G401.6 (cell line): Measurements from ENCODE around the gene PDLIM4.

Source experiments
- FAIRE-seq: peaks from 2 replicates; lab custom pipeline; 2012; peaks lifted over from hg19 to GRCh38; lab: Jason Lieb, UNC

Gene PDLIM4

DNA sequence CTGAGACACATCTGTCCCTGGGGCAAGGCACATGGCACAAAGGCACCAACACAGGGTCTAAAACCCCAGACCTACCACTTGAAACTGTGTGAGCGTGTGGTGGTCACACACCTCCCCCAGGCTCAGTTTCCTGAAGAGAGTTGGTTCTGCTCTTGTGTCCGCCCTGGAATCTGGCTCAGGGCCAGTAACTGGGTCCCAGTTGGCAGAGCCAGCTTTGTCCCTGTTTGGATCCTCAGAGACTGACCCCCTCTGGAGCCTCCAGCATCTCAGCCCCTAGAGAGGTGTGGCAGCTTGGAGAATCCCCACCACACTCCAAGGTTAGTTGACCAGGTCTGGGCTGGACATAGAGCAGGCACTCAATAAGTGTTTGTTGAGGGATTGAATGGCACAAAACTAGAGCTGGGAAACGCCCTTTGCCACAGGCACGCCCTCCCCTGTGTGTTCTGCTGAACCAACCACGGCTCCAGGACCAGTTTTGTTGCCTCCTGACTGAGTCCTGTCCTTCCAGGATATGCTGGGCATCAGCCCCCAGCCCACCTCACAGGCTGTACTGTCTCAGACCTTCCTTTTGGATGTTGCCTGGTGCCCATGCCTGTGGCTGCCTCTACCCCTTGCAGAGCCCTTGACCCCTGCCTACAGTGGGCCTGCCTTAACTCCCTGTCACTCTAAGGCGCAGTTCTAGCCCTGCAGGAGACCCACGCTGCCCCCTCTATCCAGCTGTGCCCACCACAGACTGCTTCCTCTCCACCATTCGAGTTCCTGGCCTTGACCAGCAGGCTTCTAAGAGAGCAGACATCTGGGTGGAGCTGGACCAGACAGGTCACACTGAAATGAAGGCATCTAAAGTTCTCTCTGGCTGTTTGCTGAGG is 3.8 kb upstream of the PDLIM4 start:
- FAIRE-seq = no peak

DNA sequence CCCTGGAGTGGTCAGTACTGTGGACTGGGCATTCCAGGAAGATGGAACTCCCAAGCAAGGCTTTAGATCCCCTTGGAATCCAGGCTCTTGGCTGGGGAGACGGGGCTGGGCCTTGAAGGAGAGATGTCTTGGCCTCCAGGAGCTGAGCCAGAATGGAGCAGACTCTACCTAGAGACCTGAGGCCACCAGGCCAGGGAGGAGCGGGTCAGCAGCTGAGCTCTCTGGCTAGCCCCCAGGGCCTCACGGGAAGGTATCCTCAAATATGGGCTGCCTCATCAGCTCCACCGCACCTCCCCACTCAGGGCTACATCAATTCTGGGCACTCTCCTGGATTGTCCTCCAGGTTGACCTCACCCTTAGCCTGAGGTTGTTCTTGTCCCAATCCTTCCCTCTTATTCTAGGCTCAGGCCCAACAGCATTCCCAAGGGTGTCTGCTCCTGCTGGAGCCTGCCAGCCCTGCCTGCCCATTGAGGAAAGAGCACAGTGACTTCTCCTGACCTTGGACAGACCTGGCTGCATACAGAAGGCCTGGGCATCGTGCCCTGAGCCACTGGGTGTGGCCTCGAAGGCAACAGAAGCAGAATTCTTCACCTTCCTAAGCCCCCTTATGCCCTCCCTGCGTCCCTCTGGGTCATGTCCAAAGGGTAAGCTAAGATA is 3.0 kb upstream of the PDLIM4 start:
- FAIRE-seq = no peak

DNA sequence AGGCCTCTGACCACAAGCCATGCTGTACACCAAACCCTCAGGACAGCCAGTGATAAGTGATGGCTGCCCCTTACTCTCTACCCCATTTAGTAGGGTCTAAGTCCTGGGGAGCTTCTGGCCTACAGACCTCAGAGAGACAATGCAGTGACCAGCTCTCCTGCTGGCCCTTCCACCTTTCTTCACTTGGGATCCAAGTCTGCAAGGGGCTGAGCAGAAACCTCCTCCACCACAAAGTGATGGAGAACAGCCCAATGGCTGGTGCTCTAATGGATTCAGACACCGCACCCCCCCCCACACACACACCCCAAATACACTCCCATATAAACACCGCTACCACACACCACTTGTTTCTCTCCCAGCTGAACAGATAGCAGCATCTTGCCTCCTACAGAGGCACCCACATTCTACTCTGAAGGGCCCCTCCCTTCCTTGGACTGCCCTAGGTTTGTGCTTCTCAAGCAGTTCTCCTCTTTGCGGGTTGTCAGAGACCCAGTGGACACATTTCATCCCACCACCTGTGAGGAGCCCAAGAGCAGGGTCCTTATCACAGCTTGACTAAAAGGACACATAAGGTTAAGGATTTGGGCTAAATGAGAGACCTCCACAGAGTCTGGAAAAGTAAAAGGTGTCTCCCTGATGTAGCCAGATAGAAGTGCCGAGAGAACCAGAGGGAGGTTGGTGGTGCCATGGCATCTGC is 1.3 kb upstream of the PDLIM4 start:
- no peak for FAIRE-seq

GRCh38 chr5:132256783-132257130 is 739 bp upstream of the PDLIM4 start:
- no peak for FAIRE-seq

DNA sequence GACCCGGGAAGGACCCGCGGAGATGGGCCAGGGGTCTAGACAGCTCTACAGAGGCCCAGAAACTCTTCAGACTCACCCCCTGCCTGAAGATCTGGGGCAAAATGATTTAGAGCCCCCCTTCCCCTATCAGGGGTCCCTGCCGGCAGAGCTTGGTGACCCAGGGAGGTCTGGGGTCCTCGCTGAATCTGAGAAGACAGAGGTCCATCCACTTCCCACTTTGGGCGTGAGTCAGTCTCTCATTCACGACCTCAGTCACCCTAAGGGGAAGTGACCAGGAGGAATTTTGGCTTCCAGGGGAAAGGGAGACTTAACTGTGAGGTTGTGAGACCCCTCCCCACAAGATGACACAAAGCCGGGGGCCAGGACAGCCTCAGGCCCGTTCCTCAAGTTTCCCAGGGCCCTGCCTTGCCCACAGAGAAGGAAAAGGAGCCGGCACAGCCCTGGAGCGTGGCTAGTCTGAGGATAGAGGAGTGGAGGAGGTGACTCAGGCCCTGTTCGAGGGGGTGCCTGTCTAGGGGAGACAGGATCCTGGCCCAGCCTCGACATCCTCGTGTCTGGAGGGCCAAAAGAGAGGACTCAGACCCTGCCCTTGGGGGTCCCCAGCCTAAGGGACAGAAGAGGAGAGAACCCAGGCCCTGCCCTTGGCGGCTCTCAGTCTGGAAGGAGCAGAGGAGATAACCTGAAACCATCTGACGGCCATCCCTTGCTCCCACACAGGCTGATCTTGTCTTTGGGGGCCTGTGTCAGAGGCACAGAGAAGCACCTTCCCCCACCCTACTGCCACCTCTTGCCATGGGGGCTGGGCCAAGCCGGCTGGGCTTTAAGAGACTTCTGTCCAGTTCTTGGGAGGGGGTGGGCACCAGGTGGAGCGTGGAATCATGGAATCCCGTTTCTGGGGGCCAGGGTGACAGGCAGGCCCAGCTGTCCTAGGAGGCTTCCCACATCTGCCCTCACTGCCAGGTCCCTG is 889 bp downstream of the PDLIM4 start:
- no peak for FAIRE-seq

DNA sequence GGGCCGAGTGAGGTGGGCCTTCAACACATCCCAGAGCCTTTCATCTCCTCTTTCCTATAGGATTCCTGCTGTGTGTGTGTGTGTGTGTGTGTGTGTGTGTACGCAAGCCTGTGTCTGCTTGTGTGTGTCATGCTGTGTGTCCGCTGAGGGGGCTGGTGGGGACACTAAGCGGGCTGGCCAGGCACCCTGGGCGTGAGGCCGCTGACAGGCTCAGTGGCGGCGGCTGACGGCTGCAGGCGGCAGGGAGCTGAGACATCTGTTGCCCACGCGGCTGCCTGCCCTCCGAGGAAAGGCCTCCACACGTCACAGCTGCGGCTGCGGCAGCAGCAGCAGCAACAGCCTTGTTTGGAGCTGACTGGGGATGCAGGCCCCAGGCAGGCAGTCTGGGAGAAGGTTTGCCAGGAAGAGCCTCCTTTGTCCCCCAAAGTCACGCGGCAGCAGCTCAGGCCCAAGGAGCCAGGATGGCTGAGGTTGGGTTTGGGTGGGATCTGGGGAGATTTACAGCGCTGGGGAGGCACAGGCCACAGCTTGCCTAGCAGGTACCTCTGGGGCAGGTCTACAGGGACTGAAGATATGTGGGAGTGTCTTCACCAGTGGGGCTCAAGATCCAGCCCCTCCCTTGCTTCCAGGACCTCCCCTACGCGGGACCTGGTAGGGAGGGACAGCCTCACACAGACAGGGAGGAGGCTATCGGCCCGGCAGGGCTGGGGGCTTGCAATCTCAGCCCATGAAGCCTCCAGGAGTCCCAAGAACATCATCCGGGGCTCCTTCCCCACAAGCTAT is 1.8 kb downstream of the PDLIM4 start:
- FAIRE-seq = no peak

- FAIRE-seq = no peak
Observed at GRCh38 chr5:132260051-132260450, 2.6 kb downstream of the PDLIM4 start.

DNA sequence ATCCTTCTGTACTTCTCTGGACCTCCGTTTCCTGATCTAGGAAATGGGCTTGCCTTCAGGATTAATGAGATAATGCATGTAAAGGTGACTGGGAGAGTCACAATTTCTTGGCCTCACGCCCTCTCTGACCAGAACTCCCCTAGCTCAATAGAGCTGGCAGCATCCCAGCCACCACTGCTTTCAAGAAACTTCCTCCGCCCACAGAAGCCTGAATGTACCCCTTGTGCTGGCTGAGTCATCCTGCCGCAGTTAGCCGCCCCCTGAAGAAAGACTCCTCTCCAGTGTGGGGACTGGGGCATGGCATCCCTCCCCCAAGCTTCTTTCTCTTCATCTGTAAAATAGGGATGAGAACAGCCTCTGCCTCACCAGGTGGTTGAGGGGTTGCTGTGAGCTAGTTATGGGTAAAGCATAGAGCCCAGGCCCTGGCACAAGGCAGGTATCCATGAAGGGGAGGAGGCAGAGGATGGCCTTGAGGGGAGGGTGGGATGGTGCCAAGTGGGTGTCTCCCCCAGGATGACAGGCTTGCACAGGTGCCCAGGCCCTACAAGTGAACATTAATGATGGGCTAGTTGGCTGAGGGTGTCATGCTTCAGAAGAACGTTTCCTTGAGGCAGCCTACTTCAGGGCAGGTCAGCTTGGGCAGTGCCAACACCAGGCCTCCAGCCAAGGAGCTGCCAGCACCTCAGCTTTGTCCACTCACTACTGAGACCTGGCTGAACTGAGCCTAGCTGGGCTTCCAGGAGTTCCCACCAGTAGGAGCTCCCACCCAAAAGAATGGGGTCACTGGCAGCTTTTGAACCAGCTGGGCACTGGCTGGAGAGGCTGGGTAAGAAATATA is 3.4 kb downstream of the PDLIM4 start:
- no peak for FAIRE-seq

GRCh38 chr5:132261881-132262845 is 4.7 kb downstream of the PDLIM4 start:
- FAIRE-seq = no peak

DNA sequence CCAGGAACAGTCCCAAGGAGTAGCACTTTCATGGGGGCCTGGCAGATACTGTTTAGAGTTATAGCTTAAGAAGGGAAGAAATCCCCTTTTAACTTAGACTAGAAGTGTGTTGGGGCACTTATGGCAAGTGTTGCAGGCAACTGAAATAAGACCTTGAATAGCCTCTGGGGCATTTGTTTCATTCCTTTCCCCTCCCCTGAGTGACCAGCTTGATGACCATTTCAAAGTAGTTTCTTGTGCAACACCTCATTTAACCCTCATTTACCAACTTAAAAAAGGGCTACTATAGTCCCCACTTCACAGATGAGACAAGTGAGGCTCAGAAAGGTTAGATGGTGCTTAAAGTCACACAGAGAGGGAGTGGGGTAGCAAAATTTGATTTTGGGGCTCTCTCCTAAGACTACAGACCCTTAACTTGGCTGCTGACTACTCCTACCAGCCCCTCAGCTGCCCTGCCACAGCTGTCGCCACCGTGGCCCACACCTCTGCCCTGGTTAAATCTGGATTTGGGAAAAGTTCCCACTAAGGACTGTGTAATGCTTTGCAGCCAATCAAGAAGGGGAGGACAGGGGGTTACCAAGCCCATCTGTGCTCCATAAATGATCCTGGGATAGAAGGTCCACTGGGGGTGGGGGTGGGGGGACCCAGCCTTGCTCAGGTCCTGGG is 5.5 kb downstream of the PDLIM4 start:
- FAIRE-seq = no peak

GRCh38 chr5:132263548-132264261 is 6.2 kb downstream of the PDLIM4 start:
- no peak for FAIRE-seq

DNA sequence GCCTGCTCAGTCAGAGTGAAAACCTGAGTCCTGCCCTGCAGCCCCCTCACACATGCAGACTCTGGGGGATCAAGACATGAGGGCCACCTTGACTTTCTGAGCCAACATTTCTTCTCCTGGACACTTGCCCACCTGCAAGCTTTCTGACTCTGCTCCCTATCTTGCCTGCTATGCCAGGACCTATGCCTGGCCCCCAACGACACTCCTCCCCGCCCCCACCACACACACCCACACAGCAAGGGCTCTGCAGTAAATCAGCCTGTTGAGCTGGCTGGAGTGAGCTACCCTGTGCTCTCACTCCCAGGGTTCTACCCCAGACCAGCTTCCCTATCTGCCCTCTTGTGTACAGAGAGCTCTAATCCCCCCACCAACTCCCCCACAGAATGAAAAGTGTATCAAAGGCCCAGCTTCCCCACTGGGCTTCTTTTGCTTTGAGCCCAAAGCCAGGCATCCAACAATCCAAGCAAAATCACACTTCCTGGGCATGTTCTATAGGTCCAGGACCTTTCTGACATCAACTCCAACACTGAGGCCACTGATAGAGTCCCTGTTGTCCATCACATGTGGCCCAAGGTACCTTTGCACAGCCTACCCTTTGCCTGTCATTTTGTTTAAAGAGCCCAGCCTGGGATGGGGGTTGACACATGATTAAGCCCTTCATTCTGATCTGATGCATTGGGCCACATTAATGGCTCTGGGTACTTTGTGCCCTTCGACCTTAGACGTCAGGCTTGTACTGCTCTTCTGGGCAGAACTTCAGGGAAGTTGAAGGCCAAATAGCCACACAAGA is 7.2 kb downstream of the PDLIM4 start:
- no peak for FAIRE-seq

- FAIRE-seq = no peak
Observed at GRCh38 chr5:132265336-132266030, 8.0 kb downstream of the PDLIM4 start.

GRCh38 chr5:132266031-132266835 is 8.7 kb downstream of the PDLIM4 start:
- no peak for FAIRE-seq

- FAIRE-seq = no peak
Observed at GRCh38 chr5:132266836-132267160, 9.3 kb downstream of the PDLIM4 start.
